ENCODE measurements around the gene NAGA.

NAGA gene

GRCh38 chr22:42039271-42039670 is 31.3 kb downstream of the NAGA start:
- DNase-seq (ENCODE audit: low read depth in 2 of 2) = no peak

GRCh38 chr22:42035256-42035655 is 35.4 kb downstream of the NAGA start:
- no peak for DNase-seq (ENCODE audit: low read depth in 2 of 2)

- no peak for DNase-seq (ENCODE audit: low read depth in 2 of 2)
Observed at GRCh38 chr22:42033263-42034181, 37.1 kb downstream of the NAGA start.

GRCh38 chr22:42026705-42027104 is 43.9 kb downstream of the NAGA start:
- no peak for DNase-seq (ENCODE audit: low read depth in 2 of 2)

GRCh38 chr22:42025421-42025820 is 45.2 kb downstream of the NAGA start:
- no peak for DNase-seq (ENCODE audit: low read depth in 2 of 2)

GRCh38 chr22:42022162-42022847 is 48.3 kb downstream of the NAGA start:
- DNase-seq (ENCODE audit: low read depth in 2 of 2) = no peak

GRCh38 chr22:42021571-42021970 is 49.0 kb downstream of the NAGA start:
- DNase-seq (ENCODE audit: low read depth in 2 of 2) = no peak

- no peak for DNase-seq (ENCODE audit: low read depth in 2 of 2)
Observed at GRCh38 chr22:42018224-42018623, 52.4 kb downstream of the NAGA start.

GRCh38 chr22:42016111-42016510 is 54.5 kb downstream of the NAGA start:
- DNase-seq (ENCODE audit: low read depth in 2 of 2) = no peak

- DNase-seq (ENCODE audit: low read depth in 2 of 2) = no peak
Observed at GRCh38 chr22:42013385-42013784, 57.2 kb downstream of the NAGA start.

- no peak for DNase-seq (ENCODE audit: low read depth in 2 of 2)
Observed at GRCh38 chr22:42010778-42011177, 59.8 kb downstream of the NAGA start.

Data from fibroblast of skin of left biceps (primary cell).